ENCODE measurements around the gene MOSPD2. TPM values are rescaled to one million over a fixed set of nuclear protein-coding genes. Genes with fewer than 3 reads are reported as not detected.

The MOSPD2 gene
- total and polyA plus RNA-seq, 2 of the 8 experiments (the other 6 are each of a cell fraction or from before 2014, with no cell fraction given), result 4.5 to 12.1 TPM

DNA sequence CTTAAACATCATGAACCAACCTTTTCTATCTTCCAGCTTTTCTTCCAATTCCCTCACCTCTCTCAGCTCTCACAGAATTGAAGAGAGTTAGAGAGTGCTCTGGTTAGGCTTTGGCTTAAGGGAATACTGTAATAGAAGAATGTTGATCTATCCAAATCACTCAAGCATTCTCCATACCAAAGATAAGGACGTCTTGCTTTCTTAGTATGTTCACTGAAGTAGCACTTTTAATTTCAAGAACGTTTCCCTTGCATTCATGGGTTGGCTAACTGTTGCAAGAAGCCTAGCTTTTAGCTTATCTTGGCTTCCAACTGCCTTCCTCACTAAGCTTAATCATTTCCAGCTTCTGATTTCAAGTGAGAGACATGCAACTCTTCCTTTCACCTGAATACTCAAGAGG, 43.6 kb upstream of the MOSPD2 start (continued):
- TF ChIP-seq, protein P1, sequence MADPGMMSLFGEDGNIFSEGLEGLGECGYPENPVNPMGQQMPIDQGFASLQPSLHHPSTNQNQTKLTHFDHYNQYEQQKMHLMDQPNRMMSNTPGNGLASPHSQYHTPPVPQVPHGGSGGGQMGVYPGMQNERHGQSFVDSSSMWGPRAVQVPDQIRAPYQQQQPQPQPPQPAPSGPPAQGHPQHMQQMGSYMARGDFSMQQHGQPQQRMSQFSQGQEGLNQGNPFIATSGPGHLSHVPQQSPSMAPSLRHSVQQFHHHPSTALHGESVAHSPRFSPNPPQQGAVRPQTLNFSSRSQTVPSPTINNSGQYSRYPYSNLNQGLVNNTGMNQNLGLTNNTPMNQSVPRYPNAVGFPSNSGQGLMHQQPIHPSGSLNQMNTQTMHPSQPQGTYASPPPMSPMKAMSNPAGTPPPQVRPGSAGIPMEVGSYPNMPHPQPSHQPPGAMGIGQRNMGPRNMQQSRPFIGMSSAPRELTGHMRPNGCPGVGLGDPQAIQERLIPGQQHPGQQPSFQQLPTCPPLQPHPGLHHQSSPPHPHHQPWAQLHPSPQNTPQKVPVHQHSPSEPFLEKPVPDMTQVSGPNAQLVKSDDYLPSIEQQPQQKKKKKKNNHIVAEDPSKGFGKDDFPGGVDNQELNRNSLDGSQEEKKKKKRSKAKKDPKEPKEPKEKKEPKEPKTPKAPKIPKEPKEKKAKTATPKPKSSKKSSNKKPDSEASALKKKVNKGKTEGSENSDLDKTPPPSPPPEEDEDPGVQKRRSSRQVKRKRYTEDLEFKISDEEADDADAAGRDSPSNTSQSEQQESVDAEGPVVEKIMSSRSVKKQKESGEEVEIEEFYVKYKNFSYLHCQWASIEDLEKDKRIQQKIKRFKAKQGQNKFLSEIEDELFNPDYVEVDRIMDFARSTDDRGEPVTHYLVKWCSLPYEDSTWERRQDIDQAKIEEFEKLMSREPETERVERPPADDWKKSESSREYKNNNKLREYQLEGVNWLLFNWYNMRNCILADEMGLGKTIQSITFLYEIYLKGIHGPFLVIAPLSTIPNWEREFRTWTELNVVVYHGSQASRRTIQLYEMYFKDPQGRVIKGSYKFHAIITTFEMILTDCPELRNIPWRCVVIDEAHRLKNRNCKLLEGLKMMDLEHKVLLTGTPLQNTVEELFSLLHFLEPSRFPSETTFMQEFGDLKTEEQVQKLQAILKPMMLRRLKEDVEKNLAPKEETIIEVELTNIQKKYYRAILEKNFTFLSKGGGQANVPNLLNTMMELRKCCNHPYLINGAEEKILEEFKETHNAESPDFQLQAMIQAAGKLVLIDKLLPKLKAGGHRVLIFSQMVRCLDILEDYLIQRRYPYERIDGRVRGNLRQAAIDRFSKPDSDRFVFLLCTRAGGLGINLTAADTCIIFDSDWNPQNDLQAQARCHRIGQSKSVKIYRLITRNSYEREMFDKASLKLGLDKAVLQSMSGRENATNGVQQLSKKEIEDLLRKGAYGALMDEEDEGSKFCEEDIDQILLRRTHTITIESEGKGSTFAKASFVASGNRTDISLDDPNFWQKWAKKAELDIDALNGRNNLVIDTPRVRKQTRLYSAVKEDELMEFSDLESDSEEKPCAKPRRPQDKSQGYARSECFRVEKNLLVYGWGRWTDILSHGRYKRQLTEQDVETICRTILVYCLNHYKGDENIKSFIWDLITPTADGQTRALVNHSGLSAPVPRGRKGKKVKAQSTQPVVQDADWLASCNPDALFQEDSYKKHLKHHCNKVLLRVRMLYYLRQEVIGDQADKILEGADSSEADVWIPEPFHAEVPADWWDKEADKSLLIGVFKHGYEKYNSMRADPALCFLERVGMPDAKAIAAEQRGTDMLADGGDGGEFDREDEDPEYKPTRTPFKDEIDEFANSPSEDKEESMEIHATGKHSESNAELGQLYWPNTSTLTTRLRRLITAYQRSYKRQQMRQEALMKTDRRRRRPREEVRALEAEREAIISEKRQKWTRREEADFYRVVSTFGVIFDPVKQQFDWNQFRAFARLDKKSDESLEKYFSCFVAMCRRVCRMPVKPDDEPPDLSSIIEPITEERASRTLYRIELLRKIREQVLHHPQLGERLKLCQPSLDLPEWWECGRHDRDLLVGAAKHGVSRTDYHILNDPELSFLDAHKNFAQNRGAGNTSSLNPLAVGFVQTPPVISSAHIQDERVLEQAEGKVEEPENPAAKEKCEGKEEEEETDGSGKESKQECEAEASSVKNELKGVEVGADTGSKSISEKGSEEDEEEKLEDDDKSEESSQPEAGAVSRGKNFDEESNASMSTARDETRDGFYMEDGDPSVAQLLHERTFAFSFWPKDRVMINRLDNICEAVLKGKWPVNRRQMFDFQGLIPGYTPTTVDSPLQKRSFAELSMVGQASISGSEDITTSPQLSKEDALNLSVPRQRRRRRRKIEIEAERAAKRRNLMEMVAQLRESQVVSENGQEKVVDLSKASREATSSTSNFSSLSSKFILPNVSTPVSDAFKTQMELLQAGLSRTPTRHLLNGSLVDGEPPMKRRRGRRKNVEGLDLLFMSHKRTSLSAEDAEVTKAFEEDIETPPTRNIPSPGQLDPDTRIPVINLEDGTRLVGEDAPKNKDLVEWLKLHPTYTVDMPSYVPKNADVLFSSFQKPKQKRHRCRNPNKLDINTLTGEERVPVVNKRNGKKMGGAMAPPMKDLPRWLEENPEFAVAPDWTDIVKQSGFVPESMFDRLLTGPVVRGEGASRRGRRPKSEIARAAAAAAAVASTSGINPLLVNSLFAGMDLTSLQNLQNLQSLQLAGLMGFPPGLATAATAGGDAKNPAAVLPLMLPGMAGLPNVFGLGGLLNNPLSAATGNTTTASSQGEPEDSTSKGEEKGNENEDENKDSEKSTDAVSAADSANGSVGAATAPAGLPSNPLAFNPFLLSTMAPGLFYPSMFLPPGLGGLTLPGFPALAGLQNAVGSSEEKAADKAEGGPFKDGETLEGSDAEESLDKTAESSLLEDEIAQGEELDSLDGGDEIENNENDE (IDR thresholded peaks at IDR 0.05; ENCODE audit: insufficient replicate concordance, low read length), result no peak
- TF ChIP-seq NANOG (IDR thresholded peaks at IDR 0.05; ENCODE audit: insufficient read depth, low read depth, low read length, poor library complexity, severe bottlenecking) (no peak), CEBPB (IDR thresholded peaks at IDR 0.05; ENCODE audit: low read depth, low read length) (no peak), SIRT6 (IDR thresholded peaks at IDR 0.05; ENCODE audit: low read length) (no peak), RAD21 (IDR thresholded peaks at IDR 0.05 in 1 of 2, conservative IDR thresholded peaks at IDR 0.05 in 1 of 2; ENCODE audit: low read depth in 2 of 2, low read length in 2 of 2) (no peak), CHD2 (IDR thresholded peaks at IDR 0.05; ENCODE audit: low read length) (no peak), TCF12 (IDR thresholded peaks at IDR 0.05; ENCODE audit: low read depth, low read length) (no peak), JUN (IDR thresholded peaks at IDR 0.05; ENCODE audit: low read depth, low read length) (no peak)

All from H1 (cell line).